Measurements from ENCODE around the gene KCNIP2.

Gene KCNIP2

DNA sequence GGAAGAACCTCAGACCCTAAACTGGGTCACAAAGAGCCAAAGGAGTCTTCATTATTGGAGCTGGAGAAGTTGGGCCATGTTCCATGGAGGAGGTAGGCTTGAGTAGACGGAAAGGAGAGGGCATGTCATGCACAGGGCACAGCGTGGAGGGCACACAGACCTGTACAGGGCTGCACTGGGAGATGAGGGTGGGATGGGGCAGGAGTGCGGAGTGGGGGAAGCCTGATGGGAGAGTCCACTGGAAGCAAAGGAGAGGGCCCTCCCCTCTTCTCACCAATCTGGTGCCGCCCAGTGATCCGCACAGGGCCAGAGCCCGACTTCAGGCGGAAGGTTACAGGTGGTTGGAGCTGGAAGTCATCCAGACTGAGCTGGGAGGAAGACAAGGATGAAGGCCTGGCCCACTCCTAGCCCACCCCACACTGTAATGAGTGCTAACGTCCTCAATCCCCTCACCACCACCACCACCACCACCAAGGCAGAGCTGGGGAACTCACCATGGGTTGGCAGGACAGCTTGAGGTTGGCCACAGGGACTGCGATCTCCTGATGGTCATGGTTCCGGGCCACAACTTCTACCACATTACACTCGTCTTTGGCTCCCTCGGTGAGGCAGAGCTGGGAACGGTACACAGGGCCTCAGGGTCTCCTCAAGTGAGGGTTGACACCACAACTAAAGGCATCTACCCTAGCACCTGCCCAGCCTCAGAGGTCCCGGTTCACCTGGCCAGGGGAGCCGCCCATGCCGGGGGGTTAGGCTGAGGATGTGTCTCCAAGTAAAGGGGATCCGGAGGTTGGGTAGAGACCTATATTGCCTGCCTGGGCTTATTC lies 61.4 kb downstream of the KCNIP2 start:
- no peak for DNase-seq (ENCODE audit: low read depth)

DNA sequence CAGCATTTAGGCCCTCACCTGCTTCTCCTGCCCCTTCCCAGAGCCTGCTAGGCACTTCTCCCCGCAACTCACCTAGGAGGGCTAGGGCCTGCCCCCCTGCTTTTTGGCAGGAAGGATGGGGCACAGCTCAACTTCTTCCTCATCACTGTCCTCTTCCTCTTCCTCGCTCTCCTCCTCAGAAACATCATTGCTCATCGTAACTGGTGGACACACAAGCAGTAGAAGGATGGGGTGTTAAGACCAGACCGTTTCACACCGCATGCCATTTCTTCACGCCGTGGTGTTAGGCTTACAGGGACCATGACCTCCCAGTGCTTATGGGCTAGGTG lies 62.0 kb downstream of the KCNIP2 start:
- DNase-seq (ENCODE audit: low read depth), result no peak

DNA sequence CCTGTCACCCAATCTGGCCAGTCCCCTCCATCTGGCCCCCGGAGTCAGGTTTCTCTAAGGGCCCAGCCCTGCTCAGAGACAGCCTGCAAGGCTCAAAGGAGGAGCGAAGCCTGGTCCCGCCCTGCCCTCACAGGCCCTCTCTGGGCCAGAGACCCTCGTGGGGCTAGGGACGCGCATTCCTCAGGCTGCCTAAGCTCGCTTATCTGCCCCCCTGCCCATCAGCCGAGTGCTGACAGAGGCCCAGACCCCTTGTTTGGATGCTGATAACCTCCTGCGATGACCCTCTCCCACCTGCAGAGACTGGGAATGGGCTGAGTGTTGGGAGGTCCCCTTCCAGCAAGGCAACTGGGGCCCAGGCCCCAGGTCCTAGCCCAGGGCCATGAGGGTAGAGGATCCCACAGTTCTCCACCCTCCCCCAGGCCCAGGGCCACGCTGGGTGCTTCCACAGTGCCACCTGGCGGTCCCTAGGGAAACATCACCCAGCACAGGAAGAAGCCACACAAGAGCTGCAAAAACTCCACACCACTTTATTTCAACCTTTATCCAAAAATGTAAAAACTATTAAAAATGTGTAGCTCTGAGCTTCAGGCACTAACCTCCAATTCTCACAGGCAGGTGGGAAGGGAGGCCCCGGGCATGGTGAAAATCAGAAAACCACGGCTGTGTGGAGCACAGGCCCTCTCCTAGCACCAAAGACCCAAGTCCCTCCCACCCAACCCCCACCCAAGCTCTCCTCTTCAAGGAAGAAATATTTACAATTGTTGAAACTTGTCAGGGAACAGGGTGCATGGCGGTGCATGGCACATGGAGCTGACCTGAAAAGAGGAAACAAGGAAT lies 62.6 kb downstream of the KCNIP2 start:
- DNase-seq (ENCODE audit: low read depth), result peak; percentile 49

DNA sequence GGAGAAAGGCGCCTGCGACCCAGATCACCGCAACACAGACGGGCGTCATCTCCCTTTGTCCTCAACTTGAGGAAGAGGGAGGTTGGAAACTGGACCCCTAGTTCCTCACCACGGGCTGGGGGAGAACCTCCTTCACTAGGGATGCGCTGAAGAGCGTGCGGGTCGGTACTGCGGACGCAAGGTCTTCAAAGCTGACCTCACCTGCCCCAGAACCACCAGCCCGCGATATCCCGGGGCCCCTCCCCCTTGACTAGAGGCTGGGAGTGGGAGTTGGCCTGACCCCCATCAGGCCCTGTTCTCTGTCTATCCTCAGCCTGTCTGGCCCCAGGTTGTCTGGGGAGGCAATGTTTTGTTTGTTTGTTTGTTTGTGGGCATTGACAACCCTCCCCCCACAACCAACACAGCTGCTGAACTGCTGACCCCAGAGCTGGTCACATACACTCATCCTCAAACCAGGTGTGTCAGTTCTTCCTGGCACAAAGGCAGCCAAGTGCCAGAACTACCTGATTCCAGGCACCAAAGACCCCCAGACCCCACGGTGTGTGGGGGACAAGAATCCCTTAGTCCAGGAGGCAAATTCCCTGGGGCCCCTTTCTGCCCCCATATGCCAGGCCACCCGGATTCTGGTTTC lies 63.3 kb downstream of the KCNIP2 start:
- DNase-seq (ENCODE audit: low read depth), result no peak

DNA sequence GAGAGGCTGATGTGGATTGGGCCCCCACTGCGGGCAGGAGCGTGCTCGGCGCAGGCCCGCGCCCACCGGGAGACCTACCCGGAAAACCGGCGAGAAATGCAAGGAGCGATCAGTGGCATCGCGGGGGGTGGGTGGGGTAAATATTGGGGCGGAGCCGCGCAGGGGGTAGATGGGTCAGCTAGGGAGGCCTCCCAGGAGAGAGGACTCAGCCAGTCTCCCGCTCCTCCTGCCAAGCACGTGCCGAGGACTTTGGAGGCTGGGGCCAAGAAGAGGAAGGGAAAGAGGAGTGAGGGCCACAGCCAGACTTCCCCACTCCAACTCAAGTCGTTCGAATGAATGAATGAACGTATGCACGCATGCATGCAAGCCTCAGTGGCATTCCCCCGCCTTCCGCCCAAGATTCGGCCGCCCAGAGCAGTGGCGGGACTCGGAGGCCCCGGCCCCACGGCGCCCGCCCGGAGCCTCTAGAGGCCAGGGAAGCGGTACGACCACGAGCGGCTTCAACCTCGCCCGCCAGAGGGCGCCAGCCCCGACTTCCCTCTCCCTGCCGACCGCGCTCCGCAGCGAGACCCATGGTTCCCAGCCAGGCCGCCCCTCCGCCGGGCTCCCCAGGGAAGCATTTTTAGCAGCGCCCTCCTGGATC lies 63.9 kb downstream of the KCNIP2 start:
- no peak for DNase-seq (ENCODE audit: low read depth)

DNA sequence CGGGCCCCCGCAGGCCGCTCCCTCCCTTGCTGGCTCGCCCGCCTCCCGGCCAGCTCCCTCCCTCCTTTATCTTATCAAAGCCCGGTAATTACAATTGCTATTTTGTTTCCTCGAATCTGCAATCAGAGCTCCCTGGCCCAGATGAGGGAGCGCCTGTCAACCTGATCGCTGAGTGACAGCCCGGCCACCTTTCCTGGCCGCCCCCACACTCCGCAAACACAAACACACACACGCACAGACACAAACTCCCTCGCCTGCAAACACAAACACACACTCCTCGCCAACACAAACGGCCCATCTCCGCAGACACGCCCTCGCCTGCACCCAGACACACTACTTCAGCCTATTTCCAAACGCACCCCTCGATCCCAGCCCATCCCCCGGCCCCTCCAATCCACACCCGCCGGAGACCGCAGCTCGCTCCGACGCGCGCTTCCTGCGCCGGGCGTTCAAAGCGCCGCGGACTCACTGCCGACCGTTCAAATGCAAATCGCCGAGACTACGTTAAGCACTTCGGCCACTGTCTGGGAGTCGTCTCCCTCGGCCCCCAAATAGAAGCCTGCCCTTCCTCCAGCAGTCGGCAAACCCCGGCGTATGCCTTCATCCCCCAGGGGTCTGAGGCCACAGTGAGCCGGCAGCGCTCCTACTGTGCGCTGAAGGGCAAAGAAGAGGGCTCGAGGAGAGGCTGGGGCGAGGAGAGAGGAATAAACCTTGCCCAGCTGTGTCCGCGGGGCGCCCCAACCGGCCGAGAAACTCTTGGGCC lies 64.6 kb downstream of the KCNIP2 start:
- DNase-seq (ENCODE audit: low read depth), result no peak

DNA sequence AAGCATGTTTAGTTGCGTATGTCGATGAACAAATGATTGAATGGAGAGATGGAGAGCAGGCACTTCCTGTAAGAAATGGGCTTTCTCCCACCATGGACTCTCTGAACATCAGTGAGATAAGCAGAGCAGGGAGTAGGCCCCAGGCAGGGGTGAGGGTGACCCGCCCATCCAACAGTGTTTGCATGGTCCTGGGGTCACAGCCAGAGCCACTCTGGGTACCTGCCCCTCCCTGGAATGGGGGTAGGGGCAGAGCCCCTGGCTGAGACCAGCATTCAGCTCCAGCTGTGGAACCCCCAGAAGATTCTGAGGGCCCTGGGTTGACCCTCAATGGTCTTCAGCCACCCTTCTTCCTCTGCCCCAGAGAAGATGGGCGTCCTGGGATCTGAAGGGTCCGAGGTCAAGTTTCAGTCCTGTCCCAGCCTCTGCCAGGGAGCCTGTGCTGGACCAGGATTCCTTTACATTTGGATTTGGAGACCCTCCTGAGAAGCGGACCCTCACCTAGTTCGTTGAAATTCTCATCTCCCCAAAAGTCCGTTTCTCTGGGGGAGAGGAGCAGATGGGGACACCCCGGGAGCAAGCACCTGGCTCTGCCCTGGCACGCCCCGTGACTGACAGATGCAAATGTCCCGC lies 65.3 kb downstream of the KCNIP2 start:
- DNase-seq (ENCODE audit: low read depth), result no peak

DNA sequence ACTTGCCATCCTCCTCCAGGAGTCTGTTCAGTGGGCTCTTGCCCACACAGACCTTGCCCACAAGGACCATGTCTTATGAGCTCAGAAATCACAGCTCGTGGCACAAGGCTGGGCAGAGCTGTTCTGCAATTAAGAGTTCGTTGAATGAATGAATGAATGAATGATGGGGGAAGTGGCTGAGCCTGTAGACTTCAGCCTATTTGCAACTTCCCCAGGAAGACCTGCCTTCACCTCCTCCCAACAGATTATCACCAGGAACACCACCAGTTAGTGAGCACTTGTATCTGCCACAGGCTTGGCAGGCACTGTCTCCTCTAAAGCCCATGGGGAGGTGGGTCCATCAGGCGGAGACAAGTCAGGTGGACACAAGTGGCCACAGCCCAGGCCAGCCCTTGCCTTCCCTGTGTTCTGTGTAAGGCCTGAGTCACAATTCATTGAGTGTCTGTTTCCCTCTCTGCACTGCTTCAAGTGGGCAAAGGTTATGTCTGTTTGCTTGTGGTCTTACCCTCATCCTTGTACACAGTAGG lies 65.9 kb downstream of the KCNIP2 start:
- no peak for DNase-seq (ENCODE audit: low read depth)

DNA sequence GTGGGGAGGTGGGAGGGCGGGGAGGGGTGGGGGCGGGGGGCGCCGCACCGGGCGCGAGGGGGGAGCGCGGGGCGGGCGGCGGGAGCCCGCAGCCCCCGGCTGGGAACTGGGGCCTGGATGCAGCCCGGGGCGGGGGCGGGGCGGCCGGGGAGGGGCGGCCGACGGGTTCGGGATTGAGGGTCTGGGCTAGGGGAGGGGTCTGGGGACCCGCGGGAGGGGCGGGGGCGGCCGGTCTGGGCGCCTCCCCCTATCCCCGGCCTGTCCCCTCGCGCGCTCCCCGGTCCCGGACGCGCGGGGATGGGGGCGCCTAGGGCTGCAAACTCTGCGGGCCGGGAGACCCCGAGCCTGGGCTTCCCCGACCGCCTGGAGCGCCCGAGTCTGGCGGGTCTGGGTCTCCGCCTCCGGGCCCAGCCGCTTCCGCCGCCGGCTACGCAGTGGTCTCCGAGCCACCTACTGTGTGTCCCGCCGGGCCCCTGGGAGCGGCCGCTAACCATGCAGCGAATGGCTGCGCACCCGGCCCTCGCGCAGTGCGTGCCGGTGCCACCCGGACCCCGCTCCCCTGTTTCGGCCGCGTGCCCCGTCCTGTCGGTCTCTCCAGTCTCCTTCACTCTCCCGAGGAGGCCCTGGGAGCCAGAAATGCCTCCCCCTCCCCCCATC lies 67.3 kb downstream of the KCNIP2 start:
- no peak for DNase-seq (ENCODE audit: low read depth)

Data from CMK (cell line).